GM21576 (cell line): Measurements from ENCODE around the gene SVOP.

Experiments
- ATAC-seq: cut with Tn5 transposase; IDR thresholded peaks from one replicate; pipeline ENCODE4 v1.9.1; 2021; ENCODE audit warnings: mild to moderate bottlenecking, moderate library complexity; ENCODE audit not compliant: unreplicated experiment

SVOP gene

DNA sequence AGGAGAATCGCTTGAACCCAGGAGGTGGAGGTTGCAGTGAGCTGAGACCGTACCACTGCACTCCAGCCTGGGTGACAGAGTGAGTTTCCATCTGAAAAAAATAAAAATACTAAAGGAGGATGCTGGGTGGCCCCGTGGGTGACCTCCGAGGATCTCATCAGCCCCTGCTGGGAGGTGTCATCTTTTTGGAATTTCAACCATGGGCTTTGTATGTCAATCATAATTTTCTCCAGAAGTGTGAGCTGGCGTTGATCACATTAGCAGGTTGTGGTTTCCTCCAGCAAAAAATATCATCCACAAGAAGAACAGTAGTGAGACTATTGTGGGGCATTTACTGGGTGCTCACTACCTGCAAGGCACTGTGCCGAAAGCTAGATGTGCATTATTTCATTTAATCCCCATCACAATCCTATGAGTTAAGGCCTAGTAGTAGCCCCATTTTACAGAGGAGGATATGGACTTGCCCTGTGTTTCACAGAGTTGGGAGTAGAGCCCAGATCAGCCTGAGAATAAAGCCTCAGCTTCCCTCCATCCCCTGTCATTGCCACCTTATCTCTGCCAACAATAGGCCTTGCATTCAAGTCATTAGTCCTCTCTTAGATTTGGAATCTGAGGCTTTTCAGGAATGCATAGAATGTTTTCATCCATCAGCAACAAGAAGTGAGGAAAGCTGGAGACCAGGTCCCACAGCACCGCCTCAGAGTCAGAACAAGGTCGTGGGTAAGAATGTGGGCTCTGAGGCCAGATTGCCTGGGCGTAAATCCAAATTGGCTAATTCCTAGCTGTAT is 39.8 kb downstream of the SVOP start:
- no peak for ATAC-seq

DNA sequence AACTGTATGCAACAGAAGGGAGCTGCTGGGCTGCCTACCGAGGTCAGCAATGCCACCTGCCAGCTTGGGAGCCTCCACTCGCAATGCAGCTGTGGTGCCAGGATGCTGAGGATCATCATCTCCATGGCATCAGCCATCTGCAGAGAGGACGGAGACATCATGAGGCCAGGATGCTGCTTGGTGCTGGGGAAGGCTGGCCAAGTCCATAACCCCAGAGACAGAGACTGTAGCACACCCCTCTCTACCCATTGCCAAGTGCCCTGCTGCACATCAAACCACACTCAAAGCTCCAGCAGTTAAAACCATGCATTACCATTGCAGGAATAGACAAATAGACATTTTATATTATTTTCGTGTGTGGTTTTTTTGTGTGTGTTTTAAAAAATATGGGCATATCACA is 43.5 kb downstream of the SVOP start:
- no peak for ATAC-seq

DNA sequence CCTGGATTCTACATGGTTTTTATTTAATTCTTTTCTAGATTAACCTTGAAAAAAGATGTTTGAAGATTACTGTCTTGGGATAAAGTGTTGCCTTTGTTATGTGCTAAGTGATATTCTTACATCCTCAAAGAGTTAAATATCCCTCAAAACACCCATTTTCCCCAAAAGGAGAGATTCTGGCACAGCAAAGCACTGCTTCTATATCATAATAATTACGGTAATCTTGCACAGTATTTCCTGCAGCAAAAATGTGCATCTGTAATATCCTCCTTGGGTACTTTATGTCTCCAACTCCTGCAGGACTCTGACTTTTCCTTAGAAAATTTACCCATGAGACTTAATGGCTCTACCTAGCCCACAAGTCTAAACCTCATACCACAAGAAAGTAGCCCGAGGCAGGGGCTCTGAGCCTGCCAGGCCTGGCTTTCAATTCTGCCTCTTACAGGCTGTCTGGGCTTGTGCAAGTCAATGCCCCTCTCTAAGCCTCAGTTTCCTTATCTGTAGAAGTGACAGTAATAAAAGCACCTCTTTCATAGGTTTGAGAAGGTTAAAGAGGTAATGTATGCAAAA is 45.8 kb downstream of the SVOP start:
- ATAC-seq = no peak

DNA sequence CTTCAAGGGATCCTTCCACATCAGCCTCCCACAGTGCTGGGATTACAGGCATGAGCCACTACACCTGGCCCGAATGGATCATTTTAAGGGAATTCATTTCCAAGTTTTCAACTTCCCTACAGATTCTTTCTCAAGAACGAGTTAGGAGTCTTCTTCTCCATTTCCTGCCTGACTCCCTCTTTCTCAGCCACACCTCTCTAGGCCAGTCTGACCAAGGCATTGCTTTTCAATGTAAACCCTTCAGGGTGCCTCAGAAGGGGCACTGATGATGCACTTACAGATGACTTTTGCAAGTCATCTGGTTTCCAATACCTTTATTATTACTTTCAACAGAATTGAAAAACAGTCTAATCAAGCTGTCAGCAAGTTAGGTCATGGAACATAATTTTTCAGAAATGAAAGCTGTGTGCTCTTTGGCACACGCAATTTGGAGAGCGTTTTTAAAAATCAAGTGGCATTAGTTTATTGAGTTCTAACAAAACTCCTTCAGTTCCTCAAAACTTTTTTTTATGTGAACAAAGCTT is 47.2 kb downstream of the SVOP start:
- ATAC-seq = no peak

DNA sequence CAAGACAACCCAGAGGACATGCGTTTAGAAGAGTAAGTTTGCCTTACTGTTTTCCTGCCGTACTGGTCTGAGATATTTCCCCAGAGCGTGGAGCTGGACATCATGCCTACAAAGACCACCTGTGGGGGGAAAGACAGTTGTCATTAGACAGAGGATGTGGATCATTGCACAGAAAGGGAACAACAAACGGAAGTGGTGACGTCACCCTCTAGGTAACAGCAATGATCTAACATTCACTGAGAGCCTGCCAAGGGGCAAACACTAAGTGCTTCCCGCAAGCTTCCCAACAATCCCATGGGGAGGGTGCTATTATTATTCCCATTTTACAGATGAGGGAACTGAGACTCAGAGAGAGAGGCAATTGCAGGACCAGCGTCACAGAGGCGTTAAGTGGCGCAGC is 48.5 kb downstream of the SVOP start:
- no peak for ATAC-seq

DNA sequence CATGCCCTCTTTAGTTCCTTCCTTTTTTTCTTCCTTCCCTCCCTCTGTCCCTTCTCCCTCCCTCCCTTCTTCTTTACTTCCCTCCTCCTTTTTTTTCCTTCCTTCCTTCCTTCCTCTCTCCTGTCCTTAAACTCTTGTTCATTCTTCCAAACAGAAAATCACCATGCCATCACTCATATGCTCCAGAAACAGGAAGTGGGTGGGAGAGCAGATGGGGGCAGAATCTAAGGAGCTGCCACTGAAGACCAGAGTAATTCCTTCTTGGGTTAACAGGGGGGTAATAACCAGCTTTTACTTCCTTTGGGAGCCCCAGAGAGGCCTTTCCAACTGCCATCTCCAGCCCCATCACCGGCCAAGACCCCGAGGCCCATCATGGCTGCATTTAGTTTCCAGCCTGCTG is 51.2 kb downstream of the SVOP start:
- no peak for ATAC-seq

DNA sequence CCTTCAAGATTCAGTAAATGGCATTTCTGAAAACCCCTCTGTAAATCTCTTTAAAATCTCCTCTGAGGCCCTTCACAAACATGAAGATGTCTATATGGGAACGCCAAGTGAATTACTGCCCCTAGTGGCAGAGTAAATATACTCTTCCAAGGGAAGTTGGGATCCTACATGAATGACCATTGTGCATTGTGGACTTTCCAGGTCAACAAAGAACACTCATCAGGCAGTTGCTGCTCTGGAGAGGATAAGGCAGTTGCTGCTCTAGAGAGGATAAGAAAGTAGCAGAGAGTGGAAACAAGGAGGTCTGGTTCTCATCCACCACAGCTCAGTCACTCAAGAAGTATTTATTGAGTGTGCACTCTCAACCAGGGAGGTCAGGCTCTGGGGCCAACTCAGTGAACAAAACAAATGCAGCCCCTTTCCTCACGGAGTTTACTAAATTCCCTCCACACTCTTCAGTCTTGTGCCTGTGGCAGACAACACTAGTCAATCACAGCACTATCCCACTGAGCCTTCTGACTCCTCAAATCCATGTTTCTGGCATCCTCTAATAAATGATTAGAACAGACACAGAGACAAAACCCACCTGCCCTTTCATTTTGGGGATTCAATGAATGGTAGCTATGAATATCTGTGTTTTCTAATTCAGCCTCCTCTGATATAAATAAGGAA is 52.9 kb downstream of the SVOP start:
- ATAC-seq = no peak

DNA sequence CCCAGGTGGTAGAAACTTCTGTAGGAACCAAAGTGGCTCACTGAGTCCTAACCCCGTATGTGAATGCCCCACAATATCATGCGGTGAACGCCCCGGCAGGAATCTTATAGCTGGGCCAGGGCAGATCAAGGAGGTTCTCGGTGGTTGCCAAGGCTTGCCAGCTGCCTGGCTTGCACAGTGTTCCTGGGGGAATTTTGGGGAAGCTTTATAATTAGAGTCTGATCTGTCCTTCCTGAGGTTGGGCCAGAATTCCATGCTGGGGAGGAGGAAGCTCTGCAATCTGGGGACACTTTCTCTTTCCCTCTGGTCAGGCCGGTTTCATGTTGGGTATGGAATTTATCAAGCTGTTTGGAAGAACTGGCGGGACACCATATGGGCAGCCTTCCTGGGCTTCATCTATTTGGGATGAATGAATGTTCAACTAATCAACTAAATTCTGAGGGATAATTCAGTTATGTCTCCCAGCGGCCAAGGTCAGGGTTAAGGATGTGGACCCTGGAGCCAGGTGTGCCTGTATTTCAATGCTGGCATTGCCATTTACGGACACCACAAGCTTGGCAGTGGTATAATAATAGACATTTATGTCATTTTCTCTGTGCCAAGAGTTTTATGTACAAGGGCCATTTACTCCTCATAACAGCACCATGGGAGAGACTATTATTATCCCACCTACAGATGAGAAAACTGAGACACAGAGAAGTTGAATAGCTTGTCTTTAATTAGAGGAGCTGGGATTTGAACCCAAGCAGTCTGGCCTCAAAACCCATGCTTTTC is 54.3 kb downstream of the SVOP start:
- ATAC-seq = no peak

DNA sequence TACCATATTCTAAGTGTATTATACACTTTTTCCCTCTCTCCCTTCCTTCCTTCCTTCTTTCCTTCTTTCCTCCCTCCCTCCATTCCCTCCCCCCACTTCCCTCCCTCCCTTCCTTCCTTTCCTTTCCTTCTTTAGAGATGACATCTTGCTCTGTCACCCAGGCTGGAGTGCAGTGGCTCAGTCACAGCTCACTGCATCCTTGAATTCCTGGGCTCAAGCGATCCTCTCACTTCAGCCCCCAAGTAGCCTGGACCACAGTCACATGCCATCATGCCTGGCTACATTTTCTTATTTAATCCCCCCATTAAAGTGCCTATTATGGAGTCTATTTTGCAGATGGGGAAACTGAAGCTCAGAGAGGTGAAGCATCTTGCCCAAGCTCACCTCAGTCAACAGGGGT is 55.0 kb downstream of the SVOP start:
- no peak for ATAC-seq

DNA sequence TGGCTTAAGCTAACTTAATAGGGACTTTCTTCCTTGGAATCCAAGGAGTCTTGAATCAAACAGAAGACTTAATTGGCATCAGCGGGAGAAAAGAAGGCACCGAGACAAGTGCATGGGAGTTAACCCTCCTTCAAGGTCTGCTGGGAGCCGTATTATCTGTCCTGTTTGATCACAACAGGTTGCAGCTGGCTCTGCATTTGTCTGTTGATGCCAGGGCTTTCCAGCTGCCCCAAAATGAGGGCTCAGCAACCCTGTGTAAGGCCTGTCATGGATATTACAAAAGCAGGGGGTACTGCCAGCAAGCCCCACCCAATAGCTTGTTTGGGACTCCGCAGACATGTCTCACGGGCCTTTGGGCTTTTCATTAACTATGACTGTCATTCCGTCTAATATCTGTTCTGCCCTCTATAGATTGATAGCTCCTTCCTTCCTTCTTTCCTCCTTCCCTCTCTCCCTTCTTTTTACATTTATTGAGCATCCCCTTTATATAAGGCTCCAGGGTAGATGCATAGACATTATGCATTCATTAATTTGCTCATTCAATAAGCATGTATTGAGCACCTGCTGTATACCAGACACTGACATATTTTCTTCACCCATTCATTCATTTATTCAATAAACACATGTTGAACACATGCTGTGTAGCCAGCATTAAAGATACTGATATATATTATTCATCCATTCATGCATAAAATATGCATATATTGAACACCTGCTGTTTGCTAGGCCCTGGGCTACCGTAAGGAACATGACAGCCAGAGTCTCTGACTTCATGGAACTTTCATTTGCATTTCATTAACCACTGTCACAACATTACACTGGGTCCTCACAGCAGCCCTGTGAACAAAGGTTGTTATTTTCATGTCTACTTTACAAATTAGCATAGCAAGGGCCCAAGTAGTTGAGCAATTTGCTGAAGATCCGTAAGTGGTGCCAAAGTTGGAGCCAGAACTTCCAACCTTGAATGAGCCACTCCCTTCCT is 56.2 kb downstream of the SVOP start:
- ATAC-seq = no peak

DNA sequence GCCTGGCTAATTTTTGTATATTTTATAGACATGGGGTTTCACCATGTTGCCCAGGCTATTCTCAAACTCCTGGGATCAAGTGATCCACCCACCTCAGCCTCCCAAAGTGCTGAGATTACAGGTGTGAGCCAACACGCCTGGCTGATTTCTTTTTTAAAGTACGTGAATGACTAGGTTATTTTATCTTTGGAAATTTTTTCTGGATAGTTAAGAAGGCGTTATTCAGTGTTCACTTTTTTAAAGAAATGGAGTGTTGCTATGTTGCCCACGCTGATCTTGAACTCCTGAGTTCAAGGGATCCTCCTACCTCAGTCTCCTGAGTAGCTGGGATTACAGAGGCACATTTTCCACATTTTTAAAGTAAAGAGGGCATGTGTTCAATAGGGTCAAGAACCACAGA is 58.6 kb downstream of the SVOP start:
- no peak for ATAC-seq

DNA sequence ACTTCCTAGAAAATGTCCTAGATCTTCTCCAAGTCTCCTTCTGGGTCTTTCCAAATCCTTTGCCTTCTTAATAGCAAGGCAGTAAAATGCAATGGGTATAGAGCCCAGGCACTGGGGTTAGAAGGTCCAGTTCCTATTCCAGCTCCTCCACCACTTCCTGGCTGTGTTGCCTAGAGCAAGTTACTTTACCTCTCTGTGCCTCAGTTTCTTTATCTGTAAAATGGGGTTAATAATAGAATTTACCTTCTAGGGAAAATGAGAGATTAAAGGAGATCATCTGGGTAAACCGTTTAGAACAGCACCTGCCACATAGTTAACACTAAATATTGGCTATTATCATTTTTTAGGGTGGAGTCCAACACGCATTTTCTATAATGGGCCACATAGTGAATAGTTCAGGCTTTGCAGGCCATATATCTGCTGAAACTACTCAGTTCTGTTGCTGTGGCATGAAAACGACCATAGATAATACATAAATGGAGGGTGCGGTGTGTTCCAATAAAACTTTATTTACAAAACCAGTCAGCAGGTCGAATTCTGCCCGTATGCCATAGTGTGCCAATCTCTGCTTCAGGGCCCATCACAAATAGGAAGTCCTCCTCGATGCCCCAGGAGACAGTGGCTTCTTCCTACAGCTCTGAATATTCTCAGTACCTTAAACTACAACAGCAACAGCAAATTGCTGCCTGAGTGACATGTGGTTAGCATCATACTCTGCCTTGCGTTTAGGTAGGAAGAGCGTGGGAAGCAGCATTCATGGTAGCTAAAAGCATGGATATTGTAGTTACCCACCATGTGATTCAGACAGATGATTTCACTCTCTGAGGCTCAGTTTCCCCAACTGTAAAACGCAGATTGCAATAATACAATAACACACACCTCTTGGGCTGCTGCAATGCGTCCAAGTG is 60.9 kb downstream of the SVOP start:
- no peak for ATAC-seq

DNA sequence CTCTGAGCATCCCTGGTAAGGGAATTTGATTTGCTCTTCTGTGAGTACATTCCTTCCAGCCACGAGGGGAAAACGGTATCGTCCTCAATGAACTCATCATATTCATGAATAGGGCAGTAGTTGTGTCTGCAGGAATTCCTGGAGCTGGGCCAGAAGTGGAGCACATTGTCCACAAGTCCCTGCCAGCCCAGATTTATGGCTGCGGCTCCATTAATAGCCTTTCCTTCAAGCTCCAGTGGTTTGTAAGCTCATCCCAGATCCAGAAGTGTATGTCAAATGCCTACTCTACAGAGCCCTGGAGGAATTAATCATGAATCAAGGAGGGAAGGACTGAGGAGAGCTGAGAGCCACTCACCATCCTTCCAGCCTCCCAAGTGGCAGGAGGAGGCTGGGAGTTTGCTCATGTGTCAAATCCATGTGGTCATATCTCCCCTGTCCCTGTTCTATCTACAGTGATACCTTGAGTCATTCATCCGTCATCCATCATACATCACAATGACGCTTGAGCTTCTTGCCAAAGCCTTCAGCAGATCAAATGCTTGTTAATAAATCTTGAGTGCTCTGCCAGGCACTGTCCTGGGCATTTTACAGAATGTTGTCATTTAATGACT is 65.5 kb downstream of the SVOP start:
- no peak for ATAC-seq

DNA sequence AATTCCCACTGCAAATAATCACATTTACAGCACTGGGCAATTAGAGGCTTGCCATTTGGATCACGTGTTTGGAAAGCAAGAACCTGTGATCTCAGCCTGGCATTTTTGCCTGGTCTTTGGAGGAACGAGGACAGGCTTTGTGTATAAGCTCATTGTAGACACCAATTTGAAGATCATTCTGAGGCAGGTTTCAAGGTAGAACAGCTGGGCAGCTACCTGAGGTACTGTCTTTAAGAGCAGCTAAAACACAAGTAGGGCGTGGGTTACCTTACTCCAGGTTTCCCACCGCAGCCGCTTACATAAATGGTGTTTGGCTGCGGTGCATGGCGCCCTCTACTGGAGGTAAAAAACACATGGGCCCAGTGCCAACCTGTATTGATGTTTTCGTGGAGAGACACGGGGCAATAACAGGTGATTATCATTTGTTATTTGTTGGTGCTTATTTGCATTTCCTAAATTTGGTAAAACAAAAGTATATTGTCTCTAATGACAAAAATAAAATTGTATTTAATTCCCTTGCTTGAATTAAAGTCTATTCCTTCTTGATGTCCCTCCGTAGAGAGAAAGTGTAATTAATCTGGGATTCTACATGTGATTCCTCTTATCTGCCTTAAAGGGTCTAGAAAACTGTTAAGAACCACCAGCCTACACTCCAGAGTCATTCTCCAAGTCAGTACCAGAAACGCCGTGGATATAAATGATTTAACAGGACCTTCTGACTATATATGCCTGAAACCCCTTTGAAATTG is 69.7 kb downstream of the SVOP start:
- no peak for ATAC-seq

DNA sequence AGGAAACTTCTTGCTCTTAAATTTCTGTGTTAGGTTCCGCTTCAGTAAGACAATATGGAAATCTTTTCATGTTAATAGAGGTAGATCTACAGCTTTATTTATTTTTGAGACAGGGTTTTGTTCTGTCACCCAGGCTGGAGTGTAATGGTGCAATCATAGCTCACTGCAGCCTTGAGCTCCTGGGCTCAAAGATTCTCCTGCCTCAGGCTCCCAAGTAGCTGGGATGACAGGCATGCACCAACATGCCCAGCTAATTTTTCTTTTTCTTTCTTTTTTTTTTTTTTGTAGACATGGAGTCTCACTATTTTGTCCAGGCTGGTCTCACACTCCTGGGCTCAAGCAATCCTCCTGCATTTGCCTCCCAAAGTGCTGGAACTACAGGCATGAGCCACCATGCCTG is 70.9 kb downstream of the SVOP start:
- no peak for ATAC-seq

DNA sequence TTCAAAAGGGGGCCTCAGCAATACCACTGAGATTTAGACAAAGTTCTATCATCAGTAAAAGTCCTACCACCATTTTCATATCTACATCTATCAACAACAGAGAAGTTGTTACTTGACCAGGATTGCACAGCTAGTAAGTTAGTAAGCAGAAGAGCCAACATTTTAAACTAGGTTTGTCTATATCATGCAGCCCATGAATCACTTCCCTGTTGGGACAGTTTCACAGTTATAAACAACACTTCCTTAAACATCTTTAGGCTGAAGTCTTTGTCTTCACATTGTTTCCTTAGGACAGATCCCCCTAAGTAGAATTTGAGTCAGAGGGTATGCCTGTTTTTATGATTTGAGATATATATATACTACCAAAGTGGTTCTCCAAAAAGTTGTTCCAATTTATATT is 72.5 kb downstream of the SVOP start:
- ATAC-seq = no peak

DNA sequence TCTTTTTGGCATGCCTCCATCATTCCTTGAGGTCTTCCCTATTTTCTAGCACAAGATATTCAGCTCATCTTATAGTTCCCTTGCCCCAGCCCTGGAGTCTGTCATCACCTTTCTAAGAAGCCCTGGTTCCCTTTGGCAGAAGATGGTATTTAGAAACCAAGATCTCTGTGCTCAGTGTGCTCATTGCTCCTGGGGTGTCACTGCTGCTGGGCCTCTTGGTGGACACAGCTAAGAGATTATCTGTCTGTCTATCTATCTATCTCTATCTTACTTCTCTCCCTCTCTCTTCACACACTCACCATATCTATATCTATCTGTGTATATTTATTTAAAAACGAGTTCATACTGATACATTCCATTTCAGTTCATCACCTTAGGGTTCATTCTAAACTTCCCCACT is 73.8 kb downstream of the SVOP start:
- ATAC-seq = no peak

DNA sequence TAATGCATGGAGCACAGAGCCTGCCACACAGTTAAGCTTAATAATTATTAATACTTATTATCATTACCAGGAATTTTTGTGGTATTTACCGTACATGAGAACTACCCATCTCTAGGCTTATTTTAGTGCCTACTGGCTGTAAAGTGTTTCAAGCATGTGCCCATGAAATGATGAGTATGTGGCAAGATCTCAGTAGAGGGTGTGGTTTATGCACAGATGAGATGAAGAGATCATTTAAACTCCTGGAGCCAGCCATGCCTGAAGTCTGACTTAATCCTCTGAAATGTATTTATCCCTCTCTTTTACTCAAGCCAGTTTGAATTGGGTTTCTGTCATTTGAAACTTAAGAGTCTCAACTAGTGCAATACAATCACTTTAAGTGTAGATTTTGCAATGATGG is 80.7 kb downstream of the SVOP start:
- no peak for ATAC-seq
